Spleen (tissue), 7 donors: ENCODE results near the gene CSNK1E.

Experiments
- POLR2AphosphoS5 ChIP-seq, 3 donors: sonication (generic); formaldehyde crosslinking; IDR thresholded peaks; one replicate each; pipeline ENCODE4 v1.5.1; 2017; ENCODE audit warnings: antibody characterized with exemption in 3 of 3
- TF ChIP-seq, protein P1 (sequence below), 11 experiments: fragments of 200-600 bp in 7 of 11; fragments of 450-650 bp in 4 of 11; sonication (generic) in 4 of 11; IDR thresholded peaks in 8 of 11; conservative IDR thresholded peaks in 3 of 11; 1 replicate in 7 of 11; 2 replicates in 4 of 11; pipeline versions ENCODE4 v1.4.0 to v1.8.0; 2016 to 2021; ENCODE audit warnings: antibody characterized with exemption in 11 of 11, inconsistent platforms in 4 of 11, mild to moderate bottlenecking in 1 of 11
- donor health status: DM: no; HTN: no; CAD: no; lungs with moderate emphysema.
- donor health status: DM: no; HTN: no; CAD: no.
- donor health status: DM: no; HTN: no; CAD: no.

DNA sequence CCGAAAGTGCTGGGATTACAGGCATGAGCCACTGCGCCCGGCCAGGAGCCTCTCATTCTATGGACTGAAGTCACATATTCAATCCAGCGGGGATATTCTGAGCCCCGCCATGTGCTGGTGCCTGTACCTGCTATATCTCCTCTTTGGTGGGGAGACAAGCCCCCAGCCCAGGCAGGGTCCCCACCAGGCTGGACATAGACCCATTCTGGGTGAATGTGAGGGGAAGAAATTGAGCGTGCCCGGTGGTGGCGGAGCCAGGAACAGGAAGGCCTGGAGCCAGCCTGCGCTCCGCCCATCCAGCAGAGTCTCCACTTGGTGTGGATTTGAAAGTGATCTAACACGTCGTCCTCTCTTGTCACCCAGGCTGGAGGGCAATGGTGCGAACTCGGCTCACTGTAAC, 38.0 kb upstream of the CSNK1E start:
- TF ChIP-seq POLR2AphosphoS5 (IDR thresholded peaks at IDR 0.05) = no peak
- TF ChIP-seq, protein P1, sequence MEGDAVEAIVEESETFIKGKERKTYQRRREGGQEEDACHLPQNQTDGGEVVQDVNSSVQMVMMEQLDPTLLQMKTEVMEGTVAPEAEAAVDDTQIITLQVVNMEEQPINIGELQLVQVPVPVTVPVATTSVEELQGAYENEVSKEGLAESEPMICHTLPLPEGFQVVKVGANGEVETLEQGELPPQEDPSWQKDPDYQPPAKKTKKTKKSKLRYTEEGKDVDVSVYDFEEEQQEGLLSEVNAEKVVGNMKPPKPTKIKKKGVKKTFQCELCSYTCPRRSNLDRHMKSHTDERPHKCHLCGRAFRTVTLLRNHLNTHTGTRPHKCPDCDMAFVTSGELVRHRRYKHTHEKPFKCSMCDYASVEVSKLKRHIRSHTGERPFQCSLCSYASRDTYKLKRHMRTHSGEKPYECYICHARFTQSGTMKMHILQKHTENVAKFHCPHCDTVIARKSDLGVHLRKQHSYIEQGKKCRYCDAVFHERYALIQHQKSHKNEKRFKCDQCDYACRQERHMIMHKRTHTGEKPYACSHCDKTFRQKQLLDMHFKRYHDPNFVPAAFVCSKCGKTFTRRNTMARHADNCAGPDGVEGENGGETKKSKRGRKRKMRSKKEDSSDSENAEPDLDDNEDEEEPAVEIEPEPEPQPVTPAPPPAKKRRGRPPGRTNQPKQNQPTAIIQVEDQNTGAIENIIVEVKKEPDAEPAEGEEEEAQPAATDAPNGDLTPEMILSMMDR (IDR thresholded peaks at IDR 0.05 in 8 of 11, conservative IDR thresholded peaks at IDR 0.05 in 3 of 11) = no peak
